Small intestine (tissue), 7 donors: ENCODE measurements around the gene RAD51. TPM values are rescaled to one million over a fixed set of nuclear protein-coding genes. Genes with fewer than 3 reads are reported as not detected.
A peak's percentile ranks its signal among the peaks of the same experiment; 100 is the strongest.

Source experiments
- DNase-seq, 2 donors: peaks; one replicate each; pipeline versions ENCODE4 v3.0.0 to v3.0.0-alpha.2; 2013
- FAIRE-seq: peaks from 2 replicates; lab custom pipeline; 2012; peaks lifted over from hg19 to GRCh38; lab: Jason Lieb, UNC
- H3K27ac ChIP-seq, 3 donors: one replicate each; pipeline ENCODE4 v1.5.1; 2013; ENCODE audit warnings: low read length in 2 of 3, mild to moderate bottlenecking in 2 of 3, control low read depth in 1 of 3, inconsistent platforms in 1 of 3, low read depth in 1 of 3, moderate library complexity in 1 of 3
- H3K27me3 ChIP-seq, 3 donors: one replicate each; pipeline ENCODE4 v1.6.1; 2013; ENCODE audit warnings: low read length in 3 of 3, inconsistent platforms in 1 of 3; ENCODE audit not compliant: control insufficient read depth in 3 of 3, insufficient read depth in 3 of 3
- H3K36me3 ChIP-seq, 3 donors: one replicate each; pipeline ENCODE4 v1.6.1; 2013; ENCODE audit warnings: low read length in 3 of 3, inconsistent platforms in 1 of 3, low read depth in 1 of 3, mild to moderate bottlenecking in 1 of 3, moderate library complexity in 1 of 3; ENCODE audit not compliant: control insufficient read depth in 3 of 3, insufficient read depth in 2 of 3
- H3K4me1 ChIP-seq, 3 donors: one replicate each; pipeline ENCODE4 v1.6.1; 2013; ENCODE audit warnings: low read length in 2 of 3, inconsistent platforms in 1 of 3, low read depth in 1 of 3, mild to moderate bottlenecking in 1 of 3, moderate library complexity in 1 of 3; ENCODE audit not compliant: control insufficient read depth in 3 of 3, insufficient read depth in 2 of 3
- H3K4me3 ChIP-seq, 3 donors: one replicate each; pipeline ENCODE4 v1.5.1; 2013; ENCODE audit warnings: low read length in 3 of 3, control low read depth in 1 of 3, inconsistent platforms in 1 of 3, low read depth in 1 of 3, mild to moderate bottlenecking in 1 of 3, moderate library complexity in 1 of 3
- H3K9me3 ChIP-seq, 2 donors: one replicate each; pipeline ENCODE4 v1.6.1; 2013; ENCODE audit warnings: low read depth in 1 of 2, low read length in 1 of 2; ENCODE audit not compliant: control insufficient read depth in 2 of 2, insufficient read depth in 1 of 2
- WGBS, 3 donors: extraction: QIAGEN DNeasy Blood & Tissue Kit; methylation state at CpG; one replicate each; pipeline ENCODE4 v1.1.7; 2013; 5-methylcytosine and 5-hydroxymethylcytosine counted together
- polyA plus RNA-seq, 4 donors: library from polyadenylated mRNA; stranded (reverse) in 3 of 4; unstranded in 1 of 4; fragments of 200-250 nt in 3 of 4; fragments of 120-200 nt in 1 of 4; gene quantifications; one replicate each; pipeline versions ENCODE4 v1.2.1 to v1.2.3, GENCODE V29; 2013
- donor health status: healthy with polysubstance abuse.
- donor health status: control.
- donor health status: control.
- donor health status: Bipolar disorder and iron deficiency.
- donor health status: healthy.

The RAD51 gene
- polyA plus RNA-seq, 4 donors, result 0.89 to 8.5 (median 5.1) TPM

GRCh38 chr15:40746916-40747418, 52.0 kb downstream of the RAD51 start:
- H3K36me3 ChIP-seq, result peaks cover 3 to 82% (median 4%) of the 10 kb centered on the region in 3 donors
- H3K27me3 ChIP-seq, result no peaks in the 10 kb centered on the region
- H3K9me3 ChIP-seq, result no peaks in the 10 kb centered on the region
- DNase-seq, result no peak
- H3K27ac ChIP-seq, result peak overlapping the region in 2 of 3 donors; percentile 71 to 84
- peaks cover 4 to 80% (median 4%) of the 10 kb centered on the region in 3 donors for H3K4me1 ChIP-seq
- H3K4me3 ChIP-seq, result peak overlapping the region in 1 of 3 donors; percentile 1
- 74 to 85% (median 82%) methylated on average over 3 of the region's 3 CpGs for WGBS, 3 donors
- no peak for FAIRE-seq

GRCh38 chr15:40747685-40748631, 53.0 kb downstream of the RAD51 start:
- H3K27ac ChIP-seq, result peak overlapping the region in 2 of 3 donors; percentile 71 to 84
- no peaks in the 10 kb centered on the region for H3K9me3 ChIP-seq
- 24 to 63% (median 35%) methylated on average over 7 of the region's 7 CpGs for WGBS, 3 donors
- FAIRE-seq (no peak), DNase-seq (peak; percentile 89 to 96)
- H3K4me3 ChIP-seq, result peak overlapping the region in 1 of 3 donors; percentile 8
- H3K4me1 ChIP-seq, result peaks cover 6 to 84% (median 9%) of the 10 kb centered on the region in 3 donors
- H3K36me3 ChIP-seq, result peaks cover 2 to 78% (median 2%) of the 10 kb centered on the region in 3 donors
- H3K27me3 ChIP-seq, result no peaks in the 10 kb centered on the region

- Histone ChIP-seq H3K36me3 (peaks cover 2 to 71% (median 2%) of the 10 kb centered on the region in 3 donors), H3K4me3 (no peak overlapping the region), H3K4me1 (peaks cover 6 to 79% (median 13%) of the 10 kb centered on the region in 3 donors), H3K27ac (no peak overlapping the region), H3K9me3 (no peaks in the 10 kb centered on the region), H3K27me3 (no peaks in the 10 kb centered on the region)
- 95 to 99% (median 95%) methylated on average over 4 of the region's 4 CpGs for WGBS, 3 donors
- FAIRE-seq (no peak), DNase-seq (no peak)
Measured at GRCh38 chr15:40749151-40749630, 54.2 kb downstream of the RAD51 start.

GRCh38 chr15:40750885-40751284, 55.9 kb downstream of the RAD51 start:
- DNase-seq (peak; percentile 48 to 83), FAIRE-seq (no peak)
- Histone ChIP-seq H3K27me3 (no peaks in the 10 kb centered on the region), H3K4me1 (peaks cover 6 to 69% (median 13%) of the 10 kb centered on the region in 3 donors), H3K9me3 (no peaks in the 10 kb centered on the region), H3K27ac (peak overlapping the region in 2 of 3 donors; percentile 53 to 61), H3K4me3 (no peak overlapping the region), H3K36me3 (peaks cover 2 to 55% (median 2%) of the 10 kb centered on the region in 3 donors)
- 10 to 76% (median 46%) methylated on average over 4 of the region's 4 CpGs for WGBS, 3 donors

- FAIRE-seq, result no peak
- H3K4me1 ChIP-seq, result peaks cover 6 to 70% (median 13%) of the 10 kb centered on the region in 3 donors
- no peak overlapping the region for H3K4me3 ChIP-seq
- peaks cover 2 to 50% (median 2%) of the 10 kb centered on the region in 3 donors for H3K36me3 ChIP-seq
- H3K9me3 ChIP-seq, result no peaks in the 10 kb centered on the region
- no peak for DNase-seq
- WGBS, 3 donors, result 92 to 94% (median 93%) methylated on average over 12 of the region's 12 CpGs
- peak overlapping the region in 1 of 3 donors; percentile 34 for H3K27ac ChIP-seq
- H3K27me3 ChIP-seq, result no peaks in the 10 kb centered on the region
Measured at GRCh38 chr15:40751745-40752144, 56.8 kb downstream of the RAD51 start.

GRCh38 chr15:40754574-40754882, 59.6 kb downstream of the RAD51 start:
- peak overlapping the region; percentile 82 to 98 (median 96) for H3K4me3 ChIP-seq
- WGBS, 3 donors, result 0 to 1% (median 1%) methylated on average over 22 of the region's 22 CpGs
- FAIRE-seq (no peak), DNase-seq (peak; percentile 43 to 55)
- no peaks in the 10 kb centered on the region for H3K27me3 ChIP-seq
- H3K27ac ChIP-seq, result peak overlapping the region; percentile 82 to 90 (median 90)
- peaks cover 2 to 47% (median 10%) of the 10 kb centered on the region in 3 donors for H3K4me1 ChIP-seq
- no peaks in the 10 kb centered on the region for H3K9me3 ChIP-seq
- H3K36me3 ChIP-seq, result peaks cover 2 to 28% (median 2%) of the 10 kb centered on the region in 3 donors

GRCh38 chr15:40754883-40755811, 60.2 kb downstream of the RAD51 start, which contains the start of gene RMDN3:
TSS of gene RMDN3 (minus strand) at chr15:40755254. CDS start at chr15:40754783, 471 bp downstream.
- FAIRE-seq, result no peak
- H3K27ac ChIP-seq, result peak within 1 kb of the TSS; percentile 90 to 97 (median 94)

More at GRCh38 chr15:40754883-40755811, 60.2 kb downstream of the RAD51 start, which contains the start of gene RMDN3:
- WGBS, 3 donors, result 0 to 1% (median 1%) methylated on average over 62 to 66 of the region's 66 CpGs
- peaks cover 0 to 23% (median 2%) of the 10 kb centered on the region in 3 donors for H3K36me3 ChIP-seq
- no peaks in the 10 kb centered on the region for H3K27me3 ChIP-seq
- H3K4me3 ChIP-seq, result peak within 1 kb of the TSS; percentile 82 to 98 (median 96)
- H3K4me1 ChIP-seq, result peaks cover 2 to 41% (median 10%) of the 10 kb centered on the region in 3 donors
- DNase-seq, result peak; percentile 91 to 99
- H3K9me3 ChIP-seq, result no peaks in the 10 kb centered on the region
